GM20431 (cell line): ENCODE data around the gene COX17.

Experiments
- in situ Hi-C: fragments of 300-500 bp; cut with MseI, MboI; formaldehyde crosslinking; loops from one replicate; pipeline ENCODE4 v1.15.0; 2020; ENCODE audit warnings: low sequenced_read_pairs; ENCODE audit not compliant: unreplicated experiment

COX17 gene

DNA sequence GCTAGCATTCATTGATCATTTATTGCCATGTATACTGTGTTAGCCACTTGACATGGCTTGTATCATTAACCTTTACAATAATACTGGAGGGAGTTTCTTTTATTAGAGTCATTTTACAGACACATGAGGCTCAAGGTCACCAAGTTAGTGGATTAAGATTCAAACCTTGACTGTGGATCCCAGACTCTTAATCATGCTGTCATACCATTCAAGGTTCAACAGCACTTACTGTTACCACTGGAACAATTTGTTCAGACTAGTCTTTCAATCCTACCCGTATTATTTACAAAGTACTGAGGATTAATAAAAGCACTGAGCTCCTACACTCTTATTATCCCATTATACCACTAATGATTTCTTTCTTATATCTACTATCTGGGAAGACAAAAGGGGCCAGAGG is 1.2 kb downstream of the COX17 start:
- in situ Hi-C loops = loop anchor here (25.0 kb wide), 2 partner anchors 389 to 789 kb away; partner anchors contain the start of gene ARHGAP31

DNA sequence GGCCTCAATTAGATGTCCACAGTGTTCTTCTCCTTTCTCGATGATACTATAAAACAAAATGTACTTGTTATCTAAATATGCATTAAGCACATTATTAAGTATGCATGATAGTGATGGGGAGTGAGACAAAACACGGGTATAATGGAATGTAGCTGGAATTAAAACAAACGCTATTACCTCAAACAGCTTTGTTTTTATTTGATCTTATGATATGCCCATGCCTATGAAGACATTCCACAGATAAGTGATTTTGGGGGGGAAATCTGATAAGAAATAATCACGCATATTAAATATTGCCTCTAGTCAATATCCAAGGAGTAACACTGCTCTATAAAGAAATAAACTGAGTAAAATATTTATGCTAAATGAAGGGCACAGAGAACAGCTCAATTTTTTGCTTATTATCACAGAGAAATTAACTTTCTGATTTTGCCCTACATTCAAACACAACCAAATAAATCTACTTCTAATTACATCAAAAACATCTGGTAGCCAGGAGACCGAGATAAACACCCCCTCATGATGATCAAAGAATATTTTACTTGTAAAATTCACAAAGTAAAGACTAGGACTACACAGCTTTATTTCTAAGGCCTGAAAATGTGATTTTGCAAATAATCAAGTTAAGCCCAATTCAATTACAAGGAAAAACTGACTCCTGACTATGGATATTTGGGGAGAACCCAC is 1.9 kb downstream of the COX17 start:
- in situ Hi-C loops = loop anchor here (25.0 kb wide), 2 partner anchors 388 to 788 kb away; partner anchors contain the start of gene ARHGAP31

DNA sequence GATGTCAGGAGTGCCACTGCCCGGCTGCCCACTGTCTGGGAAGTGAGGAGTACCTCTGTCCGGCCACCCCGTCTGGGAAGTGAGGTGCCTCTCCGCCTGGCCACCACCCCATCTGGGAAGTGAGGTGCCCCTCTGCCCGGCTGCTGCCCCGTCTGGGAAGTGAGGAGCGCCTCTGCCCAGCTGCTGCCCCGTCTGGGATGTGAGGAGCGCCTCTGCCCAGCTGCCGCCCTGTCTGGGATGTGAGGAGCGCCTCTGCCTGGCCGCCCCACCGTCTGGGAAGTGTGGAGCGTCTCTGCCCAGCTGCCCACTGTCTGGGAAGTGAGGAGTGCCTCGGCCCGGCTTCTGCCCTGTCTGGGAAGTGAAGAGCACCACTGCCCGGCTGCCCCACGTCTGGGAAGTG is 3.3 kb downstream of the COX17 start:
- in situ Hi-C loops = no loop called here

DNA sequence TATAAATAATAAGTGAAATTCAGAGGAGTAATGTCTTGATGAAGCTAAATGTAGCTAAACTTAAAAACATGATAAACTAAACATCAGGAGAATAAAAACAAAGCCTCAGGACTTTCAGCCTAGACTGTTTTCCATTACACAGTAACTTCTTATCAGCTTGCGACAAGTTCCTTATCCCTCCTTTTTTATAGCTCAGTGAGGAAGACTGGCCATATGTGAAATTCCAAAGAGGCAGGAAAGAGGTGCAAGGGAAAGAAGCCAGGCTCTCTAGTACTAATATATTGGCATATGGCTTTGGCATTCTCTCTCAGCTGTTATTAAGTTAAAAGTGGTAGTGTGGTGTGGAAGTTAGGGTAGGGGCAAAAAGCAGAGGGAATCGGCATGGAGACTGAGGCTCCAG is 4.4 kb downstream of the COX17 start:
- in situ Hi-C loops = no loop called here

DNA sequence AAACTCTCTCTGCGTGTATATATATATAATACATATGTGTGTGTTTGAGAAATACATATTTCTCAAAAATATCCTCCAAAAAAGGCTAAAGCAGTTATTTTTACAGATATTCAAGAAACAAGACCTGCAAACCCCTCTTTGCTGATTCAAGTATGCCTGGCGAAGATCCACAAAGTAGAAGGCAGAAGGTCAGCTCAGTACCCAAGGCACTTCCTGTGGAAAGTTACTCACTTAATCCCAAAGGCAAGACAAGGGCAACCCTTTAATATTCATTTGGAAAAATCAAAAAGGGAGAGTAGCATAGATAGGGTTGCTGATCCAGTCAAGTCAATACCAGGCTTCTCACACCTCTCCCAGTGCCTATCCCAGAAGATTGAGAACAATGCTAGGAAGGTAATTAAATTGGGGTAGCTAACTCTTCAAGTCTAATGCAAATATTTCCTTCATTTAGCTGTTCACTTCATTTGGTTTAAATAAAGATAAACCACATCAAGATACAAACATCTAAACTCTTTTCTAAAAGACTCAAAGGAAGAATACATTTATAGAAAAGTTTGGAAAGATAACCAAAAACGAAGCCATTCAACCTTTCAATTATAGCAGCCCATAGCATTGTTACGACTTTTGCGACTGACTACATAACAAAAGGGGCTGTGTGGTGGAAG is 7.2 kb downstream of the COX17 start:
- in situ Hi-C loops = no loop called here

DNA sequence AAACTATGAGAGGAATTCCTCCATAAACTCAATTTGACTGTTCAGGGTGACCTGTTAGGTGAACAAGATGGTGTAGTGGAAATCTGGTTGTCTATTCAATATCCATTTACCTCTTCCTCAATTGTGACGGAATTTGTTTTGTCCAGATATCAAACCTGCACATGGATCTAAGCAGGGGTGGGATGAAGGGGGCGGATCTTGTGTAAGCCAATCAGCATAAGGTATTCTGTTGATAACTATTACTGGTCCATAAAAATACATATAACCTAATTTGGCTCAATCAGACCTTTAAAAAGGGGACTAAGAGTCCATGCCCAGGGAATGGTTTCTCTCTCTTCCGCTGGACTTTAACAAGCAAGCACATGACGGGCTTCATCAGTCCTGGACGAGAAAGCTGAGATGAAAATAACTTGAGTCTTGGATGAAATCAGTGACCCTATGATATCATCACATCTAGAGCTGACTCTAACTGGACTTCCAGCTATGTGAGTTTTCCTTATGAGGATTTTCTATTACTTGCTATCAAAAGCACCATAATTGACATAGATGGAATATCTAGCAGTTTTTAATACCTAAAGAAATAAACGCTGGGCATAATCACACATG is 11.1 kb downstream of the COX17 start:
- in situ Hi-C loops = no loop called here

DNA sequence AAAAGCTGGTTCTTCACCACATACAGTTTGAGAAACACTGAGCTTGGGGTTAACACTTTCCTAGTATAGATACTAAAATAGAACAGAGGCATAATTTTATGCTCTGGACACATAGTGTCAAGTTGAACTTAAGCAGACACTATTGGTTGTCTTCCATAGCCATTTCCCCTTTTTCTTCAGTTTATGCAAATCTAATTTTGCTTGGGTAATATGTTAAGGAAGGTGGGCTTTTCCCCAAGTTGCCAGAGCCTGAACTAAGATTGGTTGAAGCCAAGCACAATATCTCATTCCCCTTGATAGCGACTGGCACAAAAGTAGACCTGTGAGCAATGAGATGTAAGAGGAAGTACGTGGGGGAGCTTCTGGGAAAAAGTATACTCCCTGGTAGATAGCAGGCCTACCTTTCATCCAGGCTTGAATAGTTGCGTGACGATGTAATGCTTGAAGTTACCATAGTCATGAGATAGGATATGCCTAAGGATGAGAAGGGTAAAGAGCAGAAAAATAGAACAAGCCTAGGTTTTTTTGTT is 12.3 kb downstream of the COX17 start:
- in situ Hi-C loops = no loop called here

DNA sequence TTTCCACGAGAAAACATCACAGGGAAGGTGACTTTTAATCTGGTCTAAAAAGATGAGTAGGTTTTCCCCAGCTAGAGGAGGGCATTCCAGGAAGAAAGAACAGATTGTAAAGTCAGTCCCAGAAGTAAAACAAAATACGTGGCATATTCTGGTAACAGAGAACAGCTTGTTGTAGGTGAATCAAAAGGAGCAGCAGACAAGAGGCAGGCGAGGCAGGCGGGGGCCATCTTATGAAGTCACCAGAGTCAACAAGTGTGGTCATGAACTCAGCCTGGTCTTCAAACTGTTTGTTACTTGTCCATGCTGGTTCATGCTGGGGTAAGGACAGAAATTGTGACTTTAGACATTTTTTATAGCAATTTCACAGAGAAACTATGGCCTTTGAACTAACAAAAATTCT is 12.8 kb downstream of the COX17 start:
- in situ Hi-C loops = no loop called here

DNA sequence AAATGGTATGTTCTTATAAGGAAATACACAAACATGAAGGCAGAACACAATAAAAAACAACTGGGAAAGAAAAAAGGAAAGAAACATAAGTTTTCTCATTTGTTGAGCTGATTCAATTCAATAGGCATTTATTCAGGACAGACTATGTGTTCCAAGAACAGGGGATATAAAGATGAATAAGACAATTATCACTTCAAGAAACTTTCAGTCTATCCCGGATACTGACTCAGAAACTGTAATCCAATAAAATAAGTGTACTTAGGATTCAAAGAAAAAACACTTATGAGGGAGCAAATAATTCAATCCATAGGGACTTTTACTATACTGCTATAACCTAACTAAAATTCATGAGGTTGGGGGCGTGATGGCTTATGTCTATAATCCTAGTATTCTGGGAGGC is 13.3 kb downstream of the COX17 start:
- in situ Hi-C loops = no loop called here

DNA sequence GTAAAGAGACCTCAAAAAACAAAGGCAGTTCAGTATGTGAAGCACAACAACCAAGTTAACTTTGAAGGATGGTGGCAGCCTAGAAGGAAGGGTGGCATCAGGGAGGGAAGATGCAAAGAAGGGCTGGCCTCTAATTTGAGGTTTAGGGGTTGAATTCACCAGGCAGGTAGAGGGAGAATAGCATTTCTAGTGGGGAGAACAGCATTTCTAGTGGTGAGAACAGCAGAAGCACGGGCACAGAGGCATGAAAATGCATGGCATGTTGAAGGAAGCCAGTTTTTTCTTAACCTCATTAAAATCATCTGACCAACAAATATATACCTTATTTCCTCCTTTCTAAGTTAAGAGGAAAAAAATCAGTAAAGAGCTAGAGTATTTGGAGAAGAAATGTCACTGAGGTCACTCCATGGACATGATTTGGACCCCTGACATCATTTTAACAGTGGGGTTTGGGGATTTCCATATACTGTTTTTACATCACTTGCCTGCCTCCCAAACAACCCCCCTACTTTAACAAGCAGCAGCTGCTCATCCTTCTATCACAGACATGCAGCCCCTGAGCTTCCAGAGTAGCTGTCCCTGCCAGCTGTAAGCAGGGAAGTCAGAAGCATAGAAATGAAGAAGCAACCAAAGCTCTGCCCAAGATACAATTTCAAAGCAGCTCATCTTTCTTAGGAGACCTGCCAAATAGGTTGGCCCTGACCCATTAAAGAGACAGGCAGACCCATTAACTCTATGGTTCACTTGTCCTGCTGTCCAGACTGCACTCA is 14.4 kb downstream of the COX17 start:
- in situ Hi-C loops = no loop called here

DNA sequence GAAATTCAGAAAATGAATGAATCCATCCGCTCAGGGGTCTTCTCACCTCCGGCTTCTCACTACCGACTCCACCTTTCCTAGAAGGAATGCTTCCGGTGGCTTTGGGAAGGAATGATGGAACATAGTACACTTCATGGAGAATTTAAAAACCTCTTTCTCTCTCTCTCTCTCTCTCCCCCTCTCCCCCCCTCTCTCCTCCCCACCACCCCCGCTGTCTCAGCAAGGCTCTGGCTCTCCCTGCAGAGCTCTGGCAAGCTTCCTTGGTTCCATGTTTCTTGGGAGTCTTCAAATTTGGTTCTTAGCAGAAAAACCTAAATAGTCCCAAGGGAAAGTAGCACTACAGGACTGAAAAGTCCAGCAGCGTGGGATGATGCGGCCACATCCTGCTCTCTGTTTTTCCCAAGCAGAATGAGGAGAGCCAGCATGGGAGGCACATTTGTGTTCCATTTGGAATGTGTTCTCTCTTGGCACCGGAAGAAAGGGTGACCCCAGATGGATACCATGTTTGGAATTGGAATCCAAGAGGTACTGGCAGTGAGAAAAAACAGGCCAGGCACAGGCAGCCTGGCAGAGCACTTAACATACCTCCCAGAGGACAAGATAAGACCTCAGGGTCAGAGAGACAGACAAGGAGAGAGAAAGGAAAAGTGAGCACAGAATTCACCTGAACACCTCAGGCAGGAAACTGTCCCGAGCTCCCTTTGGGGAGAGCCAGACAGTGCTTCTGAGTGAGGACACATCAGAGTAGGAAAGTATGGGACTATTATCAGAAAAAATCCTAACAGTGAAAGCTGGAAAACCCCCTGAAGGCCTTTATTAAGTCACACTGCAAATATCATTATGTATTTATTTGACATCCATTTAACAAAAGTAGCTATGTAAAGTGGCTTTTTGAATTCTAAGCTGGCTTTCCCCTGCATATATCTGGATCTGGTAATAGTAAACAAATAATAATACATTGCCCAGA is 16.4 kb downstream of the COX17 start, which contains the start of gene POPDC2:
TSS of gene POPDC2 (minus strand) at position 116 of the 967 bp plus-strand sequence. CDS start 166 bp downstream, outside the sequence.
- in situ Hi-C loops = no loop called here

DNA sequence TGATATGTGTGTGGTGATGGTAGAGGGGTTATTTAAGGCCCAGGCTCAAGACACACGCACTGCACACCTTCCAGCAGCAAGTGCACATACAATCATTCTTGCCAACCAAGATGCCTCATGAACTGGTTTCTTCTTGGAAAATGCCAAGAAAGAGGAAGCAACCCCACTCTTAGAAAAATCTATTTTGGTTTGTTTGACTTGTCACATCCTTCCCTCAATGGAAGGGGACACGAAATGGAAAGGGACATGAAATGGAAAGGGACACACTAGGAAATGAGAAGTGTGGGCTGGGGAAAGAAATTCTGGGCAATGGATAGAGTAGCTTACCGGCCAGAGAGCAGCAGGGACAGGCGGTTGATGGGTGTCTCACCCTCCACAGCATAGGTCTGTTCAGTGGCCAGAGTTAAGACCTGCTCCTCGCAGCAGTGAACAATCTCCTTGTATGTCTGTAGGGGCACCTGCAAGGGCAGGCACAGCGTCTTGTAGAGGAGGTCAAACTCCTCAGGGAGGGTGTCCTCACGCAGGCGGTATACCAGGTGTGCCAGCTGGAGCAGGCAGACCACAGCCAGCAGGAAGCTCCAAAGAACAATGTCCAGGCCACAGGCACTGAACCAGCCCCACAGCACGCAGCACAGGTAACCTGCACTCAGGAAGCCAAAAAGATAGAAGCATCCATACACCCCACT is 17.5 kb downstream of the COX17 start:
- in situ Hi-C loops = no loop called here

DNA sequence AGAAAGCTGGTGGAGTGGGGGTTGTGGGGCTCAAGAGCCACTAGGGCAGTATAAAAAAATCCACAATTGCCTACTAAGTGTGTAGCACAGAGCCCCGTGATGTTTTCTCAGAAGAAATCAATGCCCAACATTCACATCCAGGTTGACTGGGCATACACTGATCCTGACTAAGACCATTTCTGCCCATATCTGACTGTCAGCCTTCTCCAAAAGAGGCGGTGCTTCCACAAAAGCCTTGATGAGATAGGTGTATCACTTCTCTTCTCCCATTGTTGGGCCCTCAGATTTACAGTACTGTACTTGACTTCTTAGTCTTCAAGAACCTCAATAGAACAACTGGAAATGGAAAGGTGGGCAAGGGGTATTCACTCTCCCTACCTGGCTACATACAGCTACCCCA is 18.2 kb downstream of the COX17 start:
- in situ Hi-C loops = no loop called here

DNA sequence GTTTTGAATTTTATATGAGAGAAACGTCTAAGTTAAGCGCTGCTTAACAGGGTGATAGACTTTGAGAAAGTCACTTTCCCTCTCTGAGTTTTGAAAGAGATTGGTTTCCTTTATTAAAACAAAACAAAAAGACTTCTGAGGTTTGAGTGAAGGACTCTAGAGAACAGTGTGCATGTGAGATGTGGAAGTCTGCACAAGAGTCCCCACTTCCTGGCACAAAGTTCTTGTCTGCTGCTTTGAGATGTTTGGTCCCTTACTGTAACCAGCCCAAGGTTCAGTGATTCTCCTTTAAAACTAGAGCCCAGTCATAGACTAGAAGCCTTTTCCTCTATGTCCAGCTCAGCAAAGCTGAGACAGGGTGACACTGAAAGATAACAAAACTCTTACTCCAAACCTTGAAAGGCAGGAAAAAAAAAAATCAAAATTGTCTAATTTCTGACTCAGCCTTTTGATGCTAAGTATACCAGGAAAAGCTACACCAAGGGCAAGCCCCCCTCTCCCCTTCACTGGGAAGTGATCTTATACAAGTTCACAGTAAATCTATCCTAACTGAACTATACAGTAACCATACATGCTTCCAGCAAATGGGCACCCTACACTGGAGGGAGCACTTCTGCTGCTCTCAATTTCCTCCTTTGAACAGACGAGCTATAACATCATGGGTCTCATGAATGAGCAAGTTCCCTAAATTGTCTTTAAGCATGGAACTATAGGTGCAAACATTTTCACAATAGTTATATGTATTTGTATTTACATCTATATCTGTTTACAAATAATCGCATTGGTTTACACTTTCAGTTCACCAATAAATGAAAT is 19.1 kb downstream of the COX17 start:
- in situ Hi-C loops = no loop called here

DNA sequence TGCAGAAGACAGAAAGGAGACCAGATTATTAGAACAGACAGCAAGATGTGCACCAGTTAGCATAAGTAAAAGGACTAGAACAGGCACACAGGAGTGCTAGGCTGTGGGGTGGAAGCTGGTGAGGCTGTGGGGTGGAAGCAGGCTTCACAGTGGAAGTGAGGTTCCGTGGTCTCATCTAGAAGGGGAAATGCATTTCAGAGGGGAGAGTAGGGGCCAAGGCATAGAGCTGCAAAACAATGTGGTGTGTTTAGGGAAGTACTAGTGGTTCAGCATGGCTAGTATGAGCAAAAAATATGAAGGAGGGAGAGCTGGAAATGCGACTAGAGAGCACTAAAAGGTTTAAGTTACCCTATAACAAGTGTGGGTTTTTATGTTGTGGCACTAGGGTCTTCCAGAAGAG is 23.3 kb downstream of the COX17 start:
- in situ Hi-C loops = no loop called here

DNA sequence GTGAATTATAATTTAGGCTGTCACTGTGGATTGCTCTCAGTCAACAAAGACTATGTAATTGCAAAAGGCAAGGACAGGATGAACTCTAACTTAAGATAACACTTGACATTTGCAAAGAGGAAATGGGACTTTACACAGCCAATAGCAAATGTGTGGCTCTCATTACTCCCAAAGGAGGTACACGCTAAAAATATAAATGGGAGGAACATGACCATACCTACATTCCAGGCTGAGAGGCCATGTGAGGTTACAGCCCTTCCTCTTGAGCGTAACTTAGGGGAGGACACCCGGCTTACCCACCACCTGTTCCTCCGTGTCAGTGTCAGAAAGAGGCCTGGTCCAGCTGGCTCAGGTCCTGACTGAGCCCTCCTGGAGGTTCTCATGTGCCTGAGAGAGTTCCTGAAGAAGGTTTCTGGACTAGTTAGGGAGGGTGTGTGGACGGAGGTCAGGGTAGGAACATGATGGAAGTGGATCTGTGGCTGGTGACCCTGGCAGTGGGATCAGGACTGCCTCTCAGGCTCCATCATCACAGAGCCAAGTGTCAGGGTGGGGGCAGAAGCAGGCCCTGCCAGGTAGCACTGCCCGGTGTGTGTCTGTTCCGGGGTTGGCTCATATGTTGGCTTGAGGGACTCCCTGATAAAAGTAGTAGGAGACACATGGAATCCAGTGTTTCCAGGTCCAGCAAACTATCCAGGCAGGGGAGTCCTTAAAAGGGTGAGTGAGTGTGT is 24.7 kb downstream of the COX17 start:
- in situ Hi-C loops = no loop called here

DNA sequence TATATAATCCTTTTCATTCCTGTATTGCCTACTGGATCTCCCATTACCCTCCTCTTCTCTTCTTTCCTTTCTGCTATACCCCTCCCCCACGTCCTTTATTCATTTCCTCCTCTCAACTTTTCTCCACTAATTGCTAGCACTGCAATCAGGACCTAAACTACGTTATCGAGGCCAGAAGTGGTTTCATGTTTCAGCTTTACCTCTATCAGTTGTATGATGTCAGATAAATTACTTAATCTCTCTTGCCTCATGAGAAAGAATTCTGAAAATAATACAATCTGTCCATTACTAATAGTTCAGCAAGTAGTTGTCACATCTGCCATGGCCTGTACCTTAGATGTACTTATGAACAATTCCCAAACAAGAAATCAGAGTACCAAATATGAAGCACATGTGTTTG is 27.4 kb downstream of the COX17 start:
- in situ Hi-C loops = no loop called here
